ENCODE results near the gene ETFA. TPM values are rescaled to one million over a fixed set of nuclear protein-coding genes. Genes with fewer than 3 reads are reported as not detected.
A peak's percentile ranks its signal among the peaks of the same experiment; 100 is the strongest.

ETFA gene
- total and polyA plus RNA-seq, 2 of the 8 experiments (the other 6 are each of a cell fraction or from before 2014, with no cell fraction given): 60.9 to 90.0 TPM

DNA sequence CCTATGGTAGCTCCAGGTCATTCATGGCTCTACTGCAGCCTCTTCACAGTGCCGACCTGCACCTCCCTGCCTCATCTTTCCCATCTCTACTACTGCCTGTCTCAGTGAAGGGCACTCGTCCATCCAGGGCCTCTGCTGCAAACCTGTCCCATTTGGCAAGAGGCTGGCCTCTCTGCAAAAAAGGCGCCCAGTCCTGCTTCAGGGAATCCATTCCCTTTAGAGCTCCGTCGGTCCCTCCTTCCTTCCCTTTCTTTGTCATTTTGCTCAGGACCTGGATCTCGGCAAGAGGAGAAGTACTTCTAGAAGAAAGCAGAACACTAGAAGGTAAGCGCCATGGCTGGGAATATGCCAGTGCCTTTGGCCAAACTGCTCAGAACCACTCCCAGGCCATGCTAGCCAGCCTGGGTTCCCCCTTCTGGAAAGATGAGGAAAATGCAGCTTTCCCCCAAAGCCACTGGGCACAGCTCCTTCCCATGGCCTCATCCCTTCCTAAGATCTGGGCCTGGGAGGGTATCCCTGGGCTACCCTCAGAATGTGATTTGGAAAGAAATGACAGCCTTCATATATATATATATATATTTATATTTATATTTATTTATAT lies 18.9 kb upstream of the ETFA start (continued):
- TF ChIP-seq, protein P1, sequence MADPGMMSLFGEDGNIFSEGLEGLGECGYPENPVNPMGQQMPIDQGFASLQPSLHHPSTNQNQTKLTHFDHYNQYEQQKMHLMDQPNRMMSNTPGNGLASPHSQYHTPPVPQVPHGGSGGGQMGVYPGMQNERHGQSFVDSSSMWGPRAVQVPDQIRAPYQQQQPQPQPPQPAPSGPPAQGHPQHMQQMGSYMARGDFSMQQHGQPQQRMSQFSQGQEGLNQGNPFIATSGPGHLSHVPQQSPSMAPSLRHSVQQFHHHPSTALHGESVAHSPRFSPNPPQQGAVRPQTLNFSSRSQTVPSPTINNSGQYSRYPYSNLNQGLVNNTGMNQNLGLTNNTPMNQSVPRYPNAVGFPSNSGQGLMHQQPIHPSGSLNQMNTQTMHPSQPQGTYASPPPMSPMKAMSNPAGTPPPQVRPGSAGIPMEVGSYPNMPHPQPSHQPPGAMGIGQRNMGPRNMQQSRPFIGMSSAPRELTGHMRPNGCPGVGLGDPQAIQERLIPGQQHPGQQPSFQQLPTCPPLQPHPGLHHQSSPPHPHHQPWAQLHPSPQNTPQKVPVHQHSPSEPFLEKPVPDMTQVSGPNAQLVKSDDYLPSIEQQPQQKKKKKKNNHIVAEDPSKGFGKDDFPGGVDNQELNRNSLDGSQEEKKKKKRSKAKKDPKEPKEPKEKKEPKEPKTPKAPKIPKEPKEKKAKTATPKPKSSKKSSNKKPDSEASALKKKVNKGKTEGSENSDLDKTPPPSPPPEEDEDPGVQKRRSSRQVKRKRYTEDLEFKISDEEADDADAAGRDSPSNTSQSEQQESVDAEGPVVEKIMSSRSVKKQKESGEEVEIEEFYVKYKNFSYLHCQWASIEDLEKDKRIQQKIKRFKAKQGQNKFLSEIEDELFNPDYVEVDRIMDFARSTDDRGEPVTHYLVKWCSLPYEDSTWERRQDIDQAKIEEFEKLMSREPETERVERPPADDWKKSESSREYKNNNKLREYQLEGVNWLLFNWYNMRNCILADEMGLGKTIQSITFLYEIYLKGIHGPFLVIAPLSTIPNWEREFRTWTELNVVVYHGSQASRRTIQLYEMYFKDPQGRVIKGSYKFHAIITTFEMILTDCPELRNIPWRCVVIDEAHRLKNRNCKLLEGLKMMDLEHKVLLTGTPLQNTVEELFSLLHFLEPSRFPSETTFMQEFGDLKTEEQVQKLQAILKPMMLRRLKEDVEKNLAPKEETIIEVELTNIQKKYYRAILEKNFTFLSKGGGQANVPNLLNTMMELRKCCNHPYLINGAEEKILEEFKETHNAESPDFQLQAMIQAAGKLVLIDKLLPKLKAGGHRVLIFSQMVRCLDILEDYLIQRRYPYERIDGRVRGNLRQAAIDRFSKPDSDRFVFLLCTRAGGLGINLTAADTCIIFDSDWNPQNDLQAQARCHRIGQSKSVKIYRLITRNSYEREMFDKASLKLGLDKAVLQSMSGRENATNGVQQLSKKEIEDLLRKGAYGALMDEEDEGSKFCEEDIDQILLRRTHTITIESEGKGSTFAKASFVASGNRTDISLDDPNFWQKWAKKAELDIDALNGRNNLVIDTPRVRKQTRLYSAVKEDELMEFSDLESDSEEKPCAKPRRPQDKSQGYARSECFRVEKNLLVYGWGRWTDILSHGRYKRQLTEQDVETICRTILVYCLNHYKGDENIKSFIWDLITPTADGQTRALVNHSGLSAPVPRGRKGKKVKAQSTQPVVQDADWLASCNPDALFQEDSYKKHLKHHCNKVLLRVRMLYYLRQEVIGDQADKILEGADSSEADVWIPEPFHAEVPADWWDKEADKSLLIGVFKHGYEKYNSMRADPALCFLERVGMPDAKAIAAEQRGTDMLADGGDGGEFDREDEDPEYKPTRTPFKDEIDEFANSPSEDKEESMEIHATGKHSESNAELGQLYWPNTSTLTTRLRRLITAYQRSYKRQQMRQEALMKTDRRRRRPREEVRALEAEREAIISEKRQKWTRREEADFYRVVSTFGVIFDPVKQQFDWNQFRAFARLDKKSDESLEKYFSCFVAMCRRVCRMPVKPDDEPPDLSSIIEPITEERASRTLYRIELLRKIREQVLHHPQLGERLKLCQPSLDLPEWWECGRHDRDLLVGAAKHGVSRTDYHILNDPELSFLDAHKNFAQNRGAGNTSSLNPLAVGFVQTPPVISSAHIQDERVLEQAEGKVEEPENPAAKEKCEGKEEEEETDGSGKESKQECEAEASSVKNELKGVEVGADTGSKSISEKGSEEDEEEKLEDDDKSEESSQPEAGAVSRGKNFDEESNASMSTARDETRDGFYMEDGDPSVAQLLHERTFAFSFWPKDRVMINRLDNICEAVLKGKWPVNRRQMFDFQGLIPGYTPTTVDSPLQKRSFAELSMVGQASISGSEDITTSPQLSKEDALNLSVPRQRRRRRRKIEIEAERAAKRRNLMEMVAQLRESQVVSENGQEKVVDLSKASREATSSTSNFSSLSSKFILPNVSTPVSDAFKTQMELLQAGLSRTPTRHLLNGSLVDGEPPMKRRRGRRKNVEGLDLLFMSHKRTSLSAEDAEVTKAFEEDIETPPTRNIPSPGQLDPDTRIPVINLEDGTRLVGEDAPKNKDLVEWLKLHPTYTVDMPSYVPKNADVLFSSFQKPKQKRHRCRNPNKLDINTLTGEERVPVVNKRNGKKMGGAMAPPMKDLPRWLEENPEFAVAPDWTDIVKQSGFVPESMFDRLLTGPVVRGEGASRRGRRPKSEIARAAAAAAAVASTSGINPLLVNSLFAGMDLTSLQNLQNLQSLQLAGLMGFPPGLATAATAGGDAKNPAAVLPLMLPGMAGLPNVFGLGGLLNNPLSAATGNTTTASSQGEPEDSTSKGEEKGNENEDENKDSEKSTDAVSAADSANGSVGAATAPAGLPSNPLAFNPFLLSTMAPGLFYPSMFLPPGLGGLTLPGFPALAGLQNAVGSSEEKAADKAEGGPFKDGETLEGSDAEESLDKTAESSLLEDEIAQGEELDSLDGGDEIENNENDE (IDR thresholded peaks at IDR 0.05; ENCODE audit: insufficient replicate concordance, low read length): no peak
- TF ChIP-seq RAD21 (IDR thresholded peaks at IDR 0.05 in 1 of 2, conservative IDR thresholded peaks at IDR 0.05 in 1 of 2; ENCODE audit: low read depth in 2 of 2, low read length in 2 of 2) (peak; percentile 69 to 76), BRCA1 (IDR thresholded peaks at IDR 0.05; ENCODE audit: low read depth, low read length) (no peak), KDM5A (IDR thresholded peaks at IDR 0.05; ENCODE audit: low read length) (no peak), CEBPB (IDR thresholded peaks at IDR 0.05; ENCODE audit: low read depth, low read length) (no peak), SP1 (IDR thresholded peaks at IDR 0.05; ENCODE audit: low read depth, low read length) (no peak), TAF7 (optimal IDR thresholded peaks at IDR 0.05; ENCODE audit: borderline replicate concordance, low read depth, low read length) (no peak)
- TF ChIP-seq, protein P2, sequence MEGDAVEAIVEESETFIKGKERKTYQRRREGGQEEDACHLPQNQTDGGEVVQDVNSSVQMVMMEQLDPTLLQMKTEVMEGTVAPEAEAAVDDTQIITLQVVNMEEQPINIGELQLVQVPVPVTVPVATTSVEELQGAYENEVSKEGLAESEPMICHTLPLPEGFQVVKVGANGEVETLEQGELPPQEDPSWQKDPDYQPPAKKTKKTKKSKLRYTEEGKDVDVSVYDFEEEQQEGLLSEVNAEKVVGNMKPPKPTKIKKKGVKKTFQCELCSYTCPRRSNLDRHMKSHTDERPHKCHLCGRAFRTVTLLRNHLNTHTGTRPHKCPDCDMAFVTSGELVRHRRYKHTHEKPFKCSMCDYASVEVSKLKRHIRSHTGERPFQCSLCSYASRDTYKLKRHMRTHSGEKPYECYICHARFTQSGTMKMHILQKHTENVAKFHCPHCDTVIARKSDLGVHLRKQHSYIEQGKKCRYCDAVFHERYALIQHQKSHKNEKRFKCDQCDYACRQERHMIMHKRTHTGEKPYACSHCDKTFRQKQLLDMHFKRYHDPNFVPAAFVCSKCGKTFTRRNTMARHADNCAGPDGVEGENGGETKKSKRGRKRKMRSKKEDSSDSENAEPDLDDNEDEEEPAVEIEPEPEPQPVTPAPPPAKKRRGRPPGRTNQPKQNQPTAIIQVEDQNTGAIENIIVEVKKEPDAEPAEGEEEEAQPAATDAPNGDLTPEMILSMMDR (IDR thresholded peaks at IDR 0.05; ENCODE audit: control extremely low read depth in 1 of 3, insufficient read depth in 1 of 3, low read depth in 1 of 3, low read length in 3 of 3): peak; percentile 66 to 76 (median 72)

Data from H1 (cell line).